Mesothelial cell of epicardium (in vitro differentiated cells): Measurements from ENCODE around the gene CENPH. TPM values are rescaled to one million over a fixed set of nuclear protein-coding genes. Genes with fewer than 3 reads are reported as not detected.
"Not testable (repeated sequence)": the region's sequence is repeated elsewhere in the genome, so short reads cannot be mapped to it uniquely, and the experiment has no call there.

Source experiments
- DNase-seq, 2 experiments: peaks; one replicate each; pipeline ENCODE4 v3.0.0; 2021; ENCODE audit warnings: low spot score in 2 of 2; ENCODE audit not compliant: unreplicated experiment in 2 of 2
- H3K27ac Mint-ChIP-seq: 2 replicates; pipeline ENCODE4 v1.8.0; 2021; ENCODE audit warnings: mixed read lengths
- H3K27me3 Mint-ChIP-seq: 2 replicates; pipeline ENCODE4 v1.8.0; 2021; ENCODE audit warnings: low read depth, mixed read lengths
- H3K36me3 Mint-ChIP-seq: 2 replicates; pipeline ENCODE4 v1.8.0; 2021; ENCODE audit warnings: mixed read lengths
- H3K4me1 Mint-ChIP-seq: 2 replicates; pipeline ENCODE4 v1.8.0; 2021; ENCODE audit warnings: mixed read lengths
- H3K4me3 Mint-ChIP-seq: 2 replicates; pipeline ENCODE4 v1.8.0; 2021; ENCODE audit warnings: mild to moderate bottlenecking, moderate library complexity, mixed read lengths
- H3K9me3 Mint-ChIP-seq: 2 replicates; pipeline ENCODE4 v1.8.0; 2021; ENCODE audit warnings: mixed read lengths
- CTCF ChIP-seq: fragments of 200-600 bp; sonication (generic); IDR thresholded peaks from one replicate; pipeline ENCODE4 v1.5.0; 2021; ENCODE audit warnings: antibody characterized with exemption; ENCODE audit not compliant: unreplicated experiment
- total RNA-seq: library from RNA; stranded (reverse); gene quantifications from 3 replicates; pipeline ENCODE4 v1.2.1, GENCODE V29; 2021

CENPH gene, protein sequence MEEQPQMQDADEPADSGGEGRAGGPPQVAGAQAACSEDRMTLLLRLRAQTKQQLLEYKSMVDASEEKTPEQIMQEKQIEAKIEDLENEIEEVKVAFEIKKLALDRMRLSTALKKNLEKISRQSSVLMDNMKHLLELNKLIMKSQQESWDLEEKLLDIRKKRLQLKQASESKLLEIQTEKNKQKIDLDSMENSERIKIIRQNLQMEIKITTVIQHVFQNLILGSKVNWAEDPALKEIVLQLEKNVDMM
- 14.8 to 15.3 TPM (median 15.1 TPM) in 3 replicates for total RNA-seq

- TF ChIP-seq CTCF: no peak
- H3K36me3 Mint-ChIP-seq: peaks cover 2% of the 10 kb centered on the region
- H3K27me3 Mint-ChIP-seq: no peaks in the 10 kb centered on the region
- H3K4me1 Mint-ChIP-seq: peaks cover 15% of the 10 kb centered on the region
- H3K27ac Mint-ChIP-seq: peak within 1 kb of the TSS; percentile 99
- DNase-seq: peak; percentile 82 to 95
- H3K4me3 Mint-ChIP-seq: peak within 1 kb of the TSS; percentile 95
- H3K9me3 Mint-ChIP-seq: no peaks in the 10 kb centered on the region
Measured at GRCh38 chr5:69189162-69190086, at the start of gene CENPH. Gene CENPH, plus strand, starts transcription at chr5:69189583. Its CDS starts 52 bp downstream, at chr5:69189635.

- not testable (repeated sequence) for H3K4me1 Mint-ChIP-seq, H3K27me3 Mint-ChIP-seq, H3K4me3 Mint-ChIP-seq, H3K27ac Mint-ChIP-seq, H3K36me3 Mint-ChIP-seq, DNase-seq
- H3K9me3 Mint-ChIP-seq: peaks cover 27% of the 10 kb centered on the region
Measured at GRCh38 chr5:69140239-69140638, 49.1 kb upstream of the CENPH start.

GRCh38 chr5:69140827-69141226, 48.6 kb upstream of the CENPH start:
- no peak for DNase-seq
- H3K36me3 Mint-ChIP-seq: no peaks in the 10 kb centered on the region
- no peak overlapping the region for H3K27ac Mint-ChIP-seq
- no peaks in the 10 kb centered on the region for H3K4me1 Mint-ChIP-seq
- H3K4me3 Mint-ChIP-seq: no peak overlapping the region
- H3K27me3 Mint-ChIP-seq: no peaks in the 10 kb centered on the region
- TF ChIP-seq CTCF: no peak
- peaks cover 27% of the 10 kb centered on the region for H3K9me3 Mint-ChIP-seq

DNA sequence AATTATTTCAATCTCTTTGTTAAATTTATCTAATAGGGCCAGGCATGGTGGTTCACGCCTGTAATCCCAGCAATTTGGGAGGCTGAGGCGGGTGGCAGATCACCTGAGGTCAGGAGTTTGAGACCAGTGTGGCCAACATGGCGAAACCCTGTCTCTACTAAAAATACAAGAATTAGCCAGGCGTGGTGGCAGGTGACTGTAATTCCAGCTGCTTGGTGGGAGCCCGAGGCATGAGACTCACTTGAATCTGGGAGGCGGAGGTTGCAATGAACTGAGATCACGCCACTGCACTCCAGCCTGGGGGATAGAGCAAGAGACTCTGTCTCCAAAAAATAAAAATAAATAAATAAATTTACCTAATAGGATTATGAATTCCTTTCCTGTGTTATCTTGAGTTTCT, 40.8 kb upstream of the CENPH start:
- not testable (repeated sequence) for H3K36me3 Mint-ChIP-seq, H3K4me3 Mint-ChIP-seq, H3K9me3 Mint-ChIP-seq, H3K27ac Mint-ChIP-seq, H3K27me3 Mint-ChIP-seq, H3K4me1 Mint-ChIP-seq, DNase-seq

DNA sequence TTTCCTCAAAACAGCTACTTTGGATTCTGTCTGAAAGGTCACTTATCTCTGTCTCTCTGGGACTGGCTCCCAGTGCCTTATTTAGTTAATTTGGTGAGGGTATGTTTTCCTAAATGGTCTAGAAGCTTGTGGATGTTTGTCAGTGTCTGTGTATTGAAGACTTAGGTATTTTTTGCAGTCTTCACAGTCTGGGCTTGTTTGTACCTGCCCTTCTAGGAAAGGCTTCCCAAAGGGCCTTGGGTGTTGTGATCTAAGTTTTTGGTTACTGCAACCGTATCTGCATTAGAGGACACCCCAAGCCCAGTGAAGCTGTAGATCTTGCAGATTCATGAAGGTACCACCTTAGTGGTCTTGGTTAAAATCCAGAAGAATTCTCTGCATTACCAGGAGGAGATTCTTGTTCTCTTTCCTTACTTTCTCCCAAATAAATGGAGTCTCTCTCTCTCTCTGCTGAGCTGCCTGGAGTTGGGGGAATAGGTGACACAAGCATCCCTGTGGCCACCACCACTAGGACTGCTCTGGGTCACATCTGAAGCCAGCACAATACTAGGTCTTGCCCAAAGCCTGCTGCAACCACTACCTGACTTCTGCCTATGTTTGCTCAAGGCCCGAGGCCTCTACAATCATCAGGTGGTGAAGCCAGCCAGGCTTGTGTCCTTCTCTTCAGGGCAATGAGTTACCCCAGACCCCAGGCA, 40.3 kb upstream of the CENPH start:
- no peaks in the 10 kb centered on the region for H3K36me3 Mint-ChIP-seq
- no peak for DNase-seq
- TF ChIP-seq CTCF: no peak
- H3K4me1 Mint-ChIP-seq: no peaks in the 10 kb centered on the region
- no peak overlapping the region for H3K27ac Mint-ChIP-seq
- H3K9me3 Mint-ChIP-seq: peaks cover 4% of the 10 kb centered on the region
- H3K27me3 Mint-ChIP-seq: no peaks in the 10 kb centered on the region
- no peak overlapping the region for H3K4me3 Mint-ChIP-seq

DNA sequence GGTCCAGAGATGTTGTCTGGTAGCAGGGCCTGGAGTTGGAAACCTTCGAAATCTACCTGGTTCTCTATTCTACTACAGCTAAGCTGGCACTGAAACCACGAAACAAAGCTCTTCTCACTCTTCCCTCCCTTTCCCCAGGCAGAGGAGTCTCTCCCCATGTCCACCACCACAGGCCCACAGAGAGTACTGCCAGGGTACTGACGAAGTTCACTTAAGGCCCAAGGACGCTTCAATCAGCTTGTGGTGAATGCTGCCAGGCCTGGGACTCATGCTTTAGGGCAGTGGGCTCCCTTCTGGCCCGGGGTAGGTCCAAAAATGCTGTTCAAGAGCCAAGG, 39.7 kb upstream of the CENPH start:
- no peak overlapping the region for H3K4me3 Mint-ChIP-seq
- TF ChIP-seq CTCF: no peak

More for the DNA sequence above, 39.7 kb upstream of the CENPH start:
- no peaks in the 10 kb centered on the region for H3K27me3 Mint-ChIP-seq
- no peaks in the 10 kb centered on the region for H3K36me3 Mint-ChIP-seq
- H3K9me3 Mint-ChIP-seq: peaks cover 4% of the 10 kb centered on the region
- DNase-seq: no peak
- no peak overlapping the region for H3K27ac Mint-ChIP-seq
- no peaks in the 10 kb centered on the region for H3K4me1 Mint-ChIP-seq
